Hepatocyte (in vitro differentiated cells): ENCODE results near the gene LYPD6. TPM values are rescaled to one million over a fixed set of nuclear protein-coding genes. Genes with fewer than 3 reads are reported as not detected.

Source experiments
- DNase-seq: peaks from one replicate; pipeline ENCODE4 v3.0.0-alpha.2; 2016; ENCODE audit warnings: low spot score
- H2AFZ ChIP-seq: fragments of 200-600 bp; sonication (generic); 2 replicates; pipeline ENCODE4 v1.6.0; 2016; ENCODE audit warnings: antibody characterized with exemption, mild to moderate bottlenecking
- H3K27ac ChIP-seq: fragments of 200-600 bp; sonication (generic); 2 replicates; pipeline ENCODE4 v1.5.1; 2016; ENCODE audit warnings: mild to moderate bottlenecking
- H3K27me3 ChIP-seq: fragments of 200-600 bp; sonication (generic); 2 replicates; pipeline ENCODE4 v1.6.1; 2016
- H3K36me3 ChIP-seq: fragments of 200-600 bp; sonication (generic); replicated peaks from 2 replicates; pipeline ENCODE4 v1.5.1; 2016; ENCODE audit warnings: low read depth; ENCODE audit not compliant: insufficient read depth
- H3K4me1 ChIP-seq: fragments of 200-600 bp; sonication (generic); 2 replicates; pipeline ENCODE4 v1.5.1; 2016; ENCODE audit warnings: mild to moderate bottlenecking, moderate library complexity; ENCODE audit not compliant: insufficient read depth
- H3K4me2 ChIP-seq: fragments of 200-600 bp; sonication (generic); 2 replicates; pipeline ENCODE4 v1.6.0; 2016
- H3K4me3 ChIP-seq: fragments of 200-600 bp; sonication (generic); 2 replicates; pipeline ENCODE4 v1.5.1; 2016; ENCODE audit warnings: mild to moderate bottlenecking
- H3K79me2 ChIP-seq: fragments of 200-600 bp; sonication (generic); 2 replicates; pipeline ENCODE4 v1.6.0; 2017; ENCODE audit warnings: mild to moderate bottlenecking
- H3K9me2 ChIP-seq: fragments of 200-600 bp; sonication (generic); replicated peaks from 2 replicates; pipeline ENCODE4 v1.6.0; 2017; ENCODE audit warnings: mild to moderate bottlenecking; ENCODE audit not compliant: insufficient read depth
- H3K9me3 ChIP-seq: fragments of 200-600 bp; sonication (generic); 2 replicates; pipeline ENCODE4 v1.5.1; 2016; ENCODE audit warnings: low read depth, mild to moderate bottlenecking
- H4K20me1 ChIP-seq: fragments of 200-600 bp; sonication (generic); 2 replicates; pipeline ENCODE4 v1.6.0; 2016; ENCODE audit warnings: mild to moderate bottlenecking; ENCODE audit not compliant: insufficient read depth, poor library complexity, severe bottlenecking
- EZH2 ChIP-seq: fragments of 200-600 bp; sonication (generic); IDR thresholded peaks from 2 replicates; pipeline ENCODE4 v1.6.1; 2016; ENCODE audit warnings: antibody characterized with exemption, mild to moderate bottlenecking, borderline replicate concordance
- EZH2phosphoT487 ChIP-seq: fragments of 200-600 bp; sonication (generic); IDR thresholded peaks from one replicate; pipeline ENCODE4 v1.6.1; 2018; ENCODE audit warnings: antibody characterized with exemption, mild to moderate bottlenecking, low read depth, moderate library complexity; ENCODE audit not compliant: unreplicated experiment, severe bottlenecking
- WGBS: methylation state at CpG from one replicate; pipeline ENCODE4 v1.1.6; 2016; ENCODE audit warnings: low lambda C conversion rate; ENCODE audit errors: missing lambda C conversion rate; 5-methylcytosine and 5-hydroxymethylcytosine counted together
- polyA plus RNA-seq: library from polyadenylated mRNA; unstranded; fragments of >200 nt; fragmentation: Nextera tagmentation; extraction: Ambion mirVana; gene quantifications from 2 replicates; pipeline ENCODE4 v1.2.1, GENCODE V29; 2016
- total RNA-seq: library from RNA; depleted of rRNA; stranded (reverse); fragments of >200 nt; gene quantifications from 2 replicates; pipeline ENCODE4 v1.2.3, GENCODE V29; 2014
- TF ChIP-seq, protein P1 (sequence below): fragments of 200-600 bp; sonication (generic); IDR thresholded peaks from 2 replicates; pipeline ENCODE4 v1.5.1; 2016; ENCODE audit warnings: antibody characterized with exemption, mild to moderate bottlenecking; ENCODE audit not compliant: poor library complexity

LYPD6 gene
- total and polyA plus RNA-seq, 2 experiments from 2014 or later, result 5.3 to 11.2 TPM

DNA sequence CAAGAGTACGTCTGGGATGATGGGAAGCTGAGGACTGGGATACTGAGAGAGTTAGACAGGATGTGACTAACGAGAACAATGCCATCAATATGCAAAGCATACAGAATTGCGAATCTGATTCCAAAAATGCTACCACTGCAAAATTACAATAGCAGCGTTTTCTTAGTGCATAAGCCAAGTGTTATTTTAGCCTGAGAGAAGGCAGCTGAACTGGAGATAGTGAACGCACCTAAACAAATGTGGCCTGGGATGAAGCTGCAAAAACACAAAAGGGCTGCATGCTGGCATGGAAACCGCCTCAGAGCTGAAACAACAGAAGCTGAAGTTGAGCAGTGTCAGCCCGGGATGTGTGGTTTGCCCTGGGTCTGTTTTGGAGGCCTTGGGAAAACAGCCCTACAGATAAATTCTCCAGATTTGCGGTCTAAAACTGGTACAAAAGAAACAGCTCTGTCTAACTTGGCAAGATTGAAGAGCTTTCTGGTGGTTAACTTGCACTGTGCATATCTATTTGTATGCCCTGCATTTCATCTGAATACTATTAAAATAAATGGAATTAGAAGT lies 45.5 kb downstream of the LYPD6 start:
- H3K9me3 ChIP-seq, result no peaks in the 10 kb centered on the region
- H3K27ac ChIP-seq, result no peak overlapping the region
- peaks cover 14% of the 10 kb centered on the region for H3K27me3 ChIP-seq
- H3K9me2 ChIP-seq, result no peaks in the 10 kb centered on the region
- H3K4me3 ChIP-seq, result no peak overlapping the region
- no peaks in the 10 kb centered on the region for H3K4me1 ChIP-seq
- 76% methylated on average over 8 of the region's 8 CpGs for WGBS
- TF ChIP-seq EZH2phosphoT487 (no peak), EZH2 (no peak)
- TF ChIP-seq, protein P1, sequence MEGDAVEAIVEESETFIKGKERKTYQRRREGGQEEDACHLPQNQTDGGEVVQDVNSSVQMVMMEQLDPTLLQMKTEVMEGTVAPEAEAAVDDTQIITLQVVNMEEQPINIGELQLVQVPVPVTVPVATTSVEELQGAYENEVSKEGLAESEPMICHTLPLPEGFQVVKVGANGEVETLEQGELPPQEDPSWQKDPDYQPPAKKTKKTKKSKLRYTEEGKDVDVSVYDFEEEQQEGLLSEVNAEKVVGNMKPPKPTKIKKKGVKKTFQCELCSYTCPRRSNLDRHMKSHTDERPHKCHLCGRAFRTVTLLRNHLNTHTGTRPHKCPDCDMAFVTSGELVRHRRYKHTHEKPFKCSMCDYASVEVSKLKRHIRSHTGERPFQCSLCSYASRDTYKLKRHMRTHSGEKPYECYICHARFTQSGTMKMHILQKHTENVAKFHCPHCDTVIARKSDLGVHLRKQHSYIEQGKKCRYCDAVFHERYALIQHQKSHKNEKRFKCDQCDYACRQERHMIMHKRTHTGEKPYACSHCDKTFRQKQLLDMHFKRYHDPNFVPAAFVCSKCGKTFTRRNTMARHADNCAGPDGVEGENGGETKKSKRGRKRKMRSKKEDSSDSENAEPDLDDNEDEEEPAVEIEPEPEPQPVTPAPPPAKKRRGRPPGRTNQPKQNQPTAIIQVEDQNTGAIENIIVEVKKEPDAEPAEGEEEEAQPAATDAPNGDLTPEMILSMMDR, result no peak
- no peaks in the 10 kb centered on the region for H4K20me1 ChIP-seq
- no peaks in the 10 kb centered on the region for H3K79me2 ChIP-seq
- no peak overlapping the region for H3K4me2 ChIP-seq
- H3K36me3 ChIP-seq, result no peaks in the 10 kb centered on the region
- no peak overlapping the region for H2AFZ ChIP-seq
- DNase-seq, result no peak

GRCh38 chr2:149380205-149380604 lies 49.8 kb downstream of the LYPD6 start:
- no peak overlapping the region for H3K4me3 ChIP-seq
- peaks cover 6% of the 10 kb centered on the region for H3K27me3 ChIP-seq
- no peak overlapping the region for H2AFZ ChIP-seq
- DNase-seq, result no peak
- WGBS, result 83% methylated on average over 4 of the region's 4 CpGs
- no peaks in the 10 kb centered on the region for H3K9me2 ChIP-seq
- H3K4me1 ChIP-seq, result no peaks in the 10 kb centered on the region
- no peaks in the 10 kb centered on the region for H4K20me1 ChIP-seq
- TF ChIP-seq, protein P1, result no peak
- TF ChIP-seq EZH2phosphoT487 (no peak), EZH2 (no peak)
- no peak overlapping the region for H3K27ac ChIP-seq
- H3K4me2 ChIP-seq, result no peak overlapping the region
- H3K9me3 ChIP-seq, result no peaks in the 10 kb centered on the region
- H3K36me3 ChIP-seq, result no peaks in the 10 kb centered on the region
- H3K79me2 ChIP-seq, result no peaks in the 10 kb centered on the region

DNA sequence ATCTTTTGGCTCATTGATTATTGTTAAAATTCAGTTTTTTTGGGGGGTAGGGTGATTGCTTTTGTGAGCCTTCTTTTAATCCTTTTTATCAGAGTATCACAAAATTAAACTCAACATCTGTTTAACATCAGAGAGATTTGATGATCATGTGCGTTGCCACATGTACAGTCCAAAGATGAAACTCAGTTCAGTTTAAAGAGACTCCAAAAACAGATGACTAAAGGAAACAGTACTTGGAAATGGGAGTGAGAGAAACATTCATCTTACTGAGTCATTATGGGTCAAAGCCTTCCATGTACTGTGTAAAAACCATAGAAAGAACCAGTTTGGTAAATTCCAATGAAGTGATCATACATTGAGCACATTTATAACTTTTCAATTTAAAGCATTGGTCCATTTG lies 53.0 kb downstream of the LYPD6 start:
- no peaks in the 10 kb centered on the region for H3K36me3 ChIP-seq
- H3K9me2 ChIP-seq, result no peaks in the 10 kb centered on the region
- H3K27me3 ChIP-seq, result peaks cover 10% of the 10 kb centered on the region
- no peak overlapping the region for H2AFZ ChIP-seq
- H3K4me3 ChIP-seq, result no peak overlapping the region
- WGBS, result 50% methylated on average over 1 of the region's 1 CpG
- TF ChIP-seq EZH2, result no peak
- no peak for TF ChIP-seq EZH2phosphoT487
- TF ChIP-seq, protein P1, result no peak
- no peak for DNase-seq
- H3K4me2 ChIP-seq, result no peak overlapping the region
- H4K20me1 ChIP-seq, result no peaks in the 10 kb centered on the region
- no peaks in the 10 kb centered on the region for H3K9me3 ChIP-seq
- no peaks in the 10 kb centered on the region for H3K4me1 ChIP-seq
- no peak overlapping the region for H3K27ac ChIP-seq
- H3K79me2 ChIP-seq, result no peaks in the 10 kb centered on the region

DNA sequence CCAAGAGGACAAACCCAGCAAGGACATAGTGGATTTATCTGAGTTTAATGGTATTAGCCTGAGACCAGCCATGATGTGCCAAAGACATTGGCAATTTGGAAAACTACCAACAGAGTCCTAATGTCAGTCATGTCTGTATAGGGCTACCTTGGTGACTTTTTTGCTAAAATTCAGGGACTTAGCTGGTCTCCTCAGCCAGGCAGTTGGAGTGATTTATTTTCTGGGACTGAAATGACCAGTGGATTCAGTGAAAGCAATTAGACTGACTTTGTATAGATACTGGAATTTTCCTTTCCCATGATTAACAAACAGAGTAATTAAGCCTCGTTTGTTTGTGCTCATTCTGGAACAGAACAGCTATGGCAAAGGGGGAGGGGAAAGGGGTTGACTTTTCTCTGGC lies 55.0 kb downstream of the LYPD6 start:
- Histone ChIP-seq H3K27ac (no peak overlapping the region), H4K20me1 (no peaks in the 10 kb centered on the region), H3K27me3 (peaks cover 4% of the 10 kb centered on the region), H3K9me2 (no peaks in the 10 kb centered on the region), H2AFZ (no peak overlapping the region), H3K4me2 (no peak overlapping the region), H3K4me3 (no peak overlapping the region), H3K36me3 (no peaks in the 10 kb centered on the region), H3K4me1 (no peaks in the 10 kb centered on the region), H3K79me2 (no peaks in the 10 kb centered on the region), H3K9me3 (no peaks in the 10 kb centered on the region)
- TF ChIP-seq, protein P1, result no peak
- TF ChIP-seq EZH2 (no peak), EZH2phosphoT487 (no peak)
- whole genome bisulfite sequencing, result 58% methylated on average over 1 of the region's 1 CpG
- DNase-seq, result no peak
